ENCODE results near the gene ALK. TPM values are rescaled to one million over a fixed set of nuclear protein-coding genes. Genes with fewer than 3 reads are reported as not detected.

ALK gene
- total RNA-seq, 6 donors from 2014 or later = 0.17 to 2.1 (median 0.35) TPM

GRCh38 chr2:29848566-29849310 lies 72.6 kb downstream of the ALK start:
- WGBS, 2 donors = 64 to 68% methylated on average over 12 of the region's 12 CpGs
- ATAC-seq (ENCODE audit: low FRiP score in 2 of 2) (peak in 1 of 2 donors; percentile 20), DNase-seq (peak in 1 of 2 donors; percentile 1)
- H3K9me3 ChIP-seq = peaks cover 0 to 5% (median 2%) of the 10 kb centered on the region in 4 donors
- TF ChIP-seq POLR2AphosphoS5 (IDR thresholded peaks at IDR 0.05) (no peak), POLR2A (IDR thresholded peaks at IDR 0.05) (no peak), EP300 (IDR thresholded peaks at IDR 0.05) (no peak)
- TF ChIP-seq, protein P1, sequence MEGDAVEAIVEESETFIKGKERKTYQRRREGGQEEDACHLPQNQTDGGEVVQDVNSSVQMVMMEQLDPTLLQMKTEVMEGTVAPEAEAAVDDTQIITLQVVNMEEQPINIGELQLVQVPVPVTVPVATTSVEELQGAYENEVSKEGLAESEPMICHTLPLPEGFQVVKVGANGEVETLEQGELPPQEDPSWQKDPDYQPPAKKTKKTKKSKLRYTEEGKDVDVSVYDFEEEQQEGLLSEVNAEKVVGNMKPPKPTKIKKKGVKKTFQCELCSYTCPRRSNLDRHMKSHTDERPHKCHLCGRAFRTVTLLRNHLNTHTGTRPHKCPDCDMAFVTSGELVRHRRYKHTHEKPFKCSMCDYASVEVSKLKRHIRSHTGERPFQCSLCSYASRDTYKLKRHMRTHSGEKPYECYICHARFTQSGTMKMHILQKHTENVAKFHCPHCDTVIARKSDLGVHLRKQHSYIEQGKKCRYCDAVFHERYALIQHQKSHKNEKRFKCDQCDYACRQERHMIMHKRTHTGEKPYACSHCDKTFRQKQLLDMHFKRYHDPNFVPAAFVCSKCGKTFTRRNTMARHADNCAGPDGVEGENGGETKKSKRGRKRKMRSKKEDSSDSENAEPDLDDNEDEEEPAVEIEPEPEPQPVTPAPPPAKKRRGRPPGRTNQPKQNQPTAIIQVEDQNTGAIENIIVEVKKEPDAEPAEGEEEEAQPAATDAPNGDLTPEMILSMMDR (IDR thresholded peaks at IDR 0.05) = no peak
- no peaks in the 10 kb centered on the region for H3K27me3 ChIP-seq
- H3K27ac ChIP-seq = no peak overlapping the region
- H3K4me1 ChIP-seq = no peaks in the 10 kb centered on the region
- H3K36me3 ChIP-seq = no peaks in the 10 kb centered on the region
- no peak overlapping the region for H3K4me3 ChIP-seq

DNA sequence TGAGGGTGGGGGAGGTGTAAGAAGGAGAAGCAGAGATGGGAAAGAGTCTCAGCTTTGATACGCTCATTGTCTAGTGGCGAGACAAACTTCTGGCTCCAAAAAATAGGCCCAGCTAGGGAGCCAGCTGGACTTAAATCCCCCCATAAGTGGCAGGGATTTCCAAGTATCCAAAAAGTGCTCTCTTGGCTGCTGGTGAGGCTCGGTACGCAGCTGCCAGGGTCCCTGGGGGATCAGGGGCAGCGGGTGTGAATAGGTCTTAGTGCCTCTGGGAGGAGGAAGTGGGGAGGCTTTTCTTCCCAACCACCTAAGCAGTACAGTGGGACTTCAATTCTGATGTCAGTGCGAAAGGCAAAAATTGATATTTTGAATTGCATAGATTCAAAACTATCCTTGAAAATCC lies 73.5 kb downstream of the ALK start:
- TF ChIP-seq EP300 (IDR thresholded peaks at IDR 0.05) (no peak), POLR2A (IDR thresholded peaks at IDR 0.05) (no peak), POLR2AphosphoS5 (IDR thresholded peaks at IDR 0.05) (no peak)
- TF ChIP-seq, protein P1 (IDR thresholded peaks at IDR 0.05) = no peak
- Histone ChIP-seq H3K36me3 (no peaks in the 10 kb centered on the region), H3K27ac (no peak overlapping the region), H3K9me3 (peaks cover 0 to 5% (median 2%) of the 10 kb centered on the region in 4 donors), H3K4me3 (no peak overlapping the region), H3K4me1 (no peaks in the 10 kb centered on the region), H3K27me3 (no peaks in the 10 kb centered on the region)
- ATAC-seq (ENCODE audit: low FRiP score in 2 of 2) = no peak
- WGBS, 2 donors = 59 to 63% methylated on average over 6 of the region's 6 CpGs
- peak in 1 of 2 donors; percentile 1 for DNase-seq

DNA sequence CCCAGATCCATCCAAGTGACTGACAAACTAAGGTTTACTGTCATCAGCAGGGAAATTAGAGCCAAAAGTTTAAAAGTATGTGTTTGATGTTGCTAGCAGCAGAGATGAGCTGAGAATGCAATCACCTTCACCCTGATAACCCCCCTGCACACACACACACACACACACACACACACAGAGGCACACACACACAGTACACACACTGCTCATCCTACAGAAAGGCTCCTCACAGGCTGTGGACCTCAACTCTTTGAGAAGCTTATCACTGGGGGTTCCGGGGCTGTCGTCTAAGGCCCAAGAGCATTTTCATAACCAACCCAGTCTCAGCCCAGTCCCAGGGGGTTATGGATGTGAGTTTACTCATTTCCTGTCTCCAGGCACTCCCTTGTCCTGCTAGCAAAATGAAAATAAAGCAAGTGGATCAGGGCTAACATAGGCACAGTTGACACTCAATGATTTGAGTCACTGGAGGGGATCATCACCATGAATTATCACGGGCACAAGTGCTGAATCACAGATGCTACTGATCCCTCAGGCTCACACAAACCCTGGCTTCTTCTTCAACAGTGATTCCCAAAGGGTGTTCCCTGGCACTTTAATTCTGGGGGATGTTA lies 76.6 kb downstream of the ALK start:
- Histone ChIP-seq H3K4me3 (no peak overlapping the region), H3K36me3 (no peaks in the 10 kb centered on the region), H3K9me3 (no peaks in the 10 kb centered on the region), H3K4me1 (no peaks in the 10 kb centered on the region), H3K27ac (no peak overlapping the region), H3K27me3 (no peaks in the 10 kb centered on the region)
- TF ChIP-seq POLR2AphosphoS5 (IDR thresholded peaks at IDR 0.05) (no peak), EP300 (IDR thresholded peaks at IDR 0.05) (no peak), POLR2A (IDR thresholded peaks at IDR 0.05) (no peak)
- TF ChIP-seq, protein P1 (IDR thresholded peaks at IDR 0.05) = no peak
- 82 to 100% methylated on average over 3 of the region's 3 CpGs for WGBS, 2 donors
- no peak for ATAC-seq (ENCODE audit: low FRiP score in 2 of 2)
- no peak for DNase-seq

- TF ChIP-seq, protein P1 (IDR thresholded peaks at IDR 0.05) = peak; percentile 55 to 80 (median 68)
- no peak for TF ChIP-seq POLR2A (IDR thresholded peaks at IDR 0.05)
- no peak for TF ChIP-seq EP300 (IDR thresholded peaks at IDR 0.05)
- DNase-seq (no peak), ATAC-seq (ENCODE audit: low FRiP score in 2 of 2) (peak; percentile 62 to 81)
- no peak overlapping the region for H3K27ac ChIP-seq
- no peak overlapping the region for H3K4me3 ChIP-seq
- 44 to 48% methylated on average over 6 of the region's 6 CpGs for WGBS, 2 donors
- peaks cover 0 to 6% (median 0%) of the 10 kb centered on the region in 4 donors for H3K9me3 ChIP-seq
- no peaks in the 10 kb centered on the region for H3K27me3 ChIP-seq
- no peaks in the 10 kb centered on the region for H3K36me3 ChIP-seq
- no peaks in the 10 kb centered on the region for H3K4me1 ChIP-seq
Observed at GRCh38 chr2:29841386-29842004, 79.9 kb downstream of the ALK start.
